ENCODE measurements around the gene MEIS2.

MEIS2 gene

GRCh38 chr15:37100109-37100965, at the start of gene MEIS2:
TSS of gene MEIS2 (minus strand) at chr15:37100549. CDS start at chr15:37099466, 1,083 bp downstream.
- no peak for DNase-seq

GRCh38 chr15:37149146-37149545, 48.8 kb upstream of the MEIS2 start:
- DNase-seq = no peak

- no peak for DNase-seq
These were observed 48.4 kb upstream of the MEIS2 start for GRCh38 chr15:37148714-37149113.

DNA sequence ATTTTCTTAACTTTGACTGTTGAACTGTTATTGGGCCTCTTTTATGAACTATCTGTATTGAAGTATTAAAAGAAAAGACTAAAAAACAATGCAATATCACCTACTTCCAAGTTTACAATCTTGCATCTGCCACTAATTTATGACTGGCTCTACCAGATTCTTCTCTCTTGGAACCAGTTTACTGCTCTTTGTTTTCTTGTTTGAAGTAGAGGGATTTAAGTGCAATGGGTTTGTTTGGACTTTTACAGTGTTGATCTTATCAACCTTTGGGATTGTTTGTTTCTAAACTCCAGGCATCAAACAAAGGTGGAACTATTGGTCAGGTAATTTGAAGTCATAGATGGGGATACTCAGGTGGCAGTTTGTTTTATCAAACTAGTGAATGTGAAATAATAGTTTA, 43.0 kb upstream of the MEIS2 start:
- DNase-seq = no peak

GRCh38 chr15:37142371-37142770, 42.0 kb upstream of the MEIS2 start:
- no peak for DNase-seq

DNA sequence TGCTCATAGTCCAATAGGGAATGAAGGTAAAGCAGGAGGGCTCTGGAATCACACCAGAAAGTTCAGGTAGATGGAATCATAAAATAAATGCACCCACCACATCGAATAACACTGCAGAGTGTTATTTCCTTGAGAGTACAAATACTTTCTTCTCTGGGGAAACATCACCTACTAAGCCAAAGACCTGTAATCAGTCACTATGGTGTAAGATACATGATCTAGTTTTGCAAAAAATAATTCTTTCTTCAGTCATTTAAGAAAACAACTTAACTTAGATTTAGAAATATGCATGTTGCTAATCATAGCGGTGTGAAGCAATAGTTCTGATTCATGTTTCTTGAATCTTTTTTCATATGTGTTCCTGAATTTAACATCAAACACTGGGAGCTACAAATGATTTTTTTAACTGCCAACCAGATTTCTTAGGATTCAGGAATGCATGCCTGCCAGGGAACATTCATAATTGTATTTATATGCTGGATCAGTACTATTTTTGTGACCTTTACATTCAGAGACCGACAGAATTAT, 40.2 kb upstream of the MEIS2 start:
- DNase-seq = no peak

DNA sequence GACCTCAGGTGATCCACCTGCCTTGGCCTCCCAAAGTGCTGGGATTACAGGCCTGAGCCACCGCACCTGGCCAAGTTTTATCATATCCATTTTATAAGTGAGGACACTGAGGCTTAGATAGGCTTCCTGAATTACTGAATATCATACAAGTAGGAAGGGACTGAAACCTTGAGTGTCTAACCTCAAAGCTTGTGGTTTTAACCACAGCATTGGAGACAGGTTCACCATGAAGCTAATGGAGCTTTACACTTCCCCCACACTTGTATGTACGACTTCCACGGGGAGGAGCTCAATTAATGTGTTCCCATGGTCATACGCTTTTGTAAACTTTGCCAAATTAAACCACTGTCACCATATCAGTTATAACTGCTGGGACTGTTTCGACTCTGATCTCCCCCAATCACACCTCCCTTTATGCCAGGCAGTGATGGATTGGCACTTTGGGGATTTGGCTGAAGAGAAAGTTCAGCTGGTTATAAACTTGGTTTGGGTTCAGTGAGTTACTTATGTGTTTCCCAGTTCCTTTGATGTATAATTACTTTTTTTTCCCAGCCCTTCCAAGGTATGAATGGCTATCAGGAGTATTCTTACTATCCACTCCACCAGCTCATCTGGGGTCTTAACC, 38.4 kb upstream of the MEIS2 start:
- DNase-seq = no peak

DNA sequence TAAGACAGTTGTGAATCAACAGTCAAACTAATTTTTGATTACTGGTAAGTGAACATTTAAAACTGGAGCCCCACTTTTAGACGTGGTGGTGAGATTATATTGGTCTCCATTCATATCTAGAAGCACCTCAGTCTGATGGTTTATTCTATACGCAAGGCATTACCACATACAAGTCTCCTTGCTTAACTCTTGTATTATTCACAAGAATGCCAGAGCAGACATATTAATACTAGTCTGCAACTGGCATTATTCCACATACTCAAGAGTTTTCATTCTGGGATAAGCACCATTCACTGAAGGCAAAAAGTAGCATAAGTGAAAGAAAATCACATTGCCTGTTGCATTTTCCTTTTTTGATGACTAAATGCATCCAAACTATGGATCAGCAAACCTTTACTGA, 36.9 kb upstream of the MEIS2 start:
- DNase-seq = no peak

DNA sequence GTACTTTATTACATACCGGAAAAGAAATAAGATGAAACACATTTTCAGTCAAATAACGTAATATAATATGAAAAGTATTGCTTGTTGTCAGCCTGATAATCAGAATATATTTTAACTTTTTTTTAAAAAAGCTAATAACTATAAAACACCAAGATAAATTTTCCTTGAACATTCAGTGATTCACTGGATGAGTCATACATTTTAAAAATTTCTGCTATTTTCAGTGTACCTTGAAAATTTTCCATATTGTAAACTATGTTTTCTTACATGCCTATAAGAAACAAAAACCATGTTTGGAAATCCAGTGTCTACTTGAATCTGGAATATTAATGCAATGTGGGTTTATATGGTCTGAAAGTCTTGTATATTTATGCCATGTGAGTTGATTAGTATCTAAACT, 36.3 kb upstream of the MEIS2 start:
- DNase-seq = no peak

- no peak for DNase-seq
These were observed 34.9 kb upstream of the MEIS2 start for GRCh38 chr15:37135225-37135624.

- DNase-seq = no peak
These were observed 34.4 kb upstream of the MEIS2 start for GRCh38 chr15:37134699-37135131.

DNA sequence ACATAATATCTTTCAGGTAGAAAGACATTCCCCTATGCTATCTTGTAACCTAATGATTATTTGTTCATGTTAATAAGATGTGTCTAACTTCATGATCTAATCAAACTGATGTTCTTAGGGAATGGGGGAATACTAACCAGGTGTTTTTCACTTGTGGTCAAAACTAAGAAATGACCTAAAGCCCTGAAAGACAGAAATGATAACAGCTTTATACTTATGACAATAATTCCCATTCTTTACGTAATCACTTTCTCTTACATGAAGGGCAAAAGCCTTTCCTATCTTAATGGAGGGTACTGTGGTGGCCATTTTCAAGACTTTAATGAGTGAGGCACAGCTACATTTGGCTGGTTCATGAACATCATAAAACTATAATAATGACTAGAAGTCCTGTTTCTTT, 33.9 kb upstream of the MEIS2 start:
- no peak for DNase-seq

DNA sequence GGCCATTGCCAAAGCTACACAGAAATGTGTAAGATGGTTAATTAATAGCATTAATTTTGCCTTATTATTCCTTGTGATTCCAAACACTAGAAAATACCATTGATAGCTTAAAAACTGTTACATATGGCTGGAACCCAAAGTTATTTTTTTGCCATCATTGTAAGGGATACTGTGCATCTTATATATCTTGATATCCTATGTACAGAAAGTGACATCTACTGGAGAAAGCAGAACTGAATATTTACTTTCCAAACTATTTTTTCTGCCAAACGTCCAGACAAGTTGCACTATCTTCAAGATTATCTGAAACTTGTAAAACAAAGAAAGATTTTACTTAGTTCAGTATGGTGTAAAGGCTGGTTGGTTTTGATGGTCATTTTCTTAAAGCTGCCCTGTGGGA, 33.3 kb upstream of the MEIS2 start:
- DNase-seq = no peak

DNA sequence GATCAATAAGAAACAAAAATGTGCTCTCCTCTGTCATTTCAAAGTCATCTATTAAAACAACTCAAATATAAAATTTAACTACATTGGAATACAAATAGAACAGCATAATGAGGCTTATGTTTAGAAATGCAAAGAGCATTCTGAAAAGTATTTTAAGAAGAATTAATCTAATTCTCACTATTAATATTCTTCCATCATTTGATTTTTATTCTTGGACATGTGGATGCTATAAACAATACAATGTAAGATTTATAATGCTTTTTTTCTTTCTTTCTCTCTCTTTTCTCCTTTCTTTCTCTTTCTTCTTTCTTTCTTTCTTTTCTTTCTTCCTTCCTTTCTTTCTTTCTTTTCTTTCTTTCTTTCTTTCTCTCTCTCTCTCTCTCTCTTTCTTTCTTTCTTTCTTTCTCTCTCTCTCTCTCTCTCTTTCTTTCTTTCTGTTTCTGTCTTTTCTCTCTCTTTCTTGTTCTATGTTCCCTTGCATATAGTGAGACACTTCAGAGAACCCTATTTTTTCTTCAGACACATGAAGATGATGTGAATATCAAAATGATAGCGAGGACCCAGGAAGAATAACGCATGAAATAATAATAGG, 32.6 kb upstream of the MEIS2 start:
- DNase-seq = no peak

DNA sequence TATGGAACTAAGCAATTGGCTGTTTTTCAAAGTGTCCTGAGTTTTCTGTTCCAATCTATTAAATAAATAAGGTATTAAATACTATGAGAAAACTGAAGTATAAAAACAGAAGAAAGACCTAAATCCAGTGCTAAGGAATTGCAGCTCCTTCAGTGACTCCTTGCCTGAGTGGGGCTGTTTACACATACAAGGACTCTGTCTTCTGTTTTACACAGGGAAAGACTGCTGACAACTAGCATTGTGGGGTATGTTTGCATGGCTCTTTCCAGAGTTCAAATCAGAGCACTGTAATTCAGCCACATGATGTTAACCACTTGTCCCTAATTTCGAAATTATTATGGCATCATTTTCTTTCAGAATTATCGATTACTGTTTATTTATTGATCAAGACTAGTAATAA, 31.3 kb upstream of the MEIS2 start:
- DNase-seq = no peak

GRCh38 chr15:37130356-37130755, 30.0 kb upstream of the MEIS2 start:
- DNase-seq = no peak

GRCh38 chr15:37125143-37125542, 24.8 kb upstream of the MEIS2 start:
- no peak for DNase-seq

GRCh38 chr15:37124331-37124730, 24.0 kb upstream of the MEIS2 start:
- no peak for DNase-seq

DNA sequence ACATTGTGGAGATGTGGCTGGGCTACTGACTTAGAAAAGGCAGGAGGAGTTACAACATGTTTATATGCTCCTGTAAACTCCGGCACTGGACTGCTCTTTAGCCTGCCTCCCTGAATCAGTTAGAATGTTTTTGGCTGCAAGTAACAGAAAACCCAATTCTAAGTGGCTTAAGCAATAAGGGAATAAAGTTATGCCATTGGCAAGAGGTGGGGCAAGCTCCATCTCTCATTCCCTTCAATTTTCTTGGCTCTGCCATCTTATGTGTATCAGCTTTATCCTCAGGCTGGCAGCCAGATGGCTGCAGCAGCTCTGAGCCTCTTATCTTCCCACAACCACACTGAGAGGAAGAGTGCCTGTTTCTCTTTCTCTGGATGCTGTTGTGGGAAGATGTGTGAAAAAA, 22.4 kb upstream of the MEIS2 start:
- DNase-seq = no peak

DNA sequence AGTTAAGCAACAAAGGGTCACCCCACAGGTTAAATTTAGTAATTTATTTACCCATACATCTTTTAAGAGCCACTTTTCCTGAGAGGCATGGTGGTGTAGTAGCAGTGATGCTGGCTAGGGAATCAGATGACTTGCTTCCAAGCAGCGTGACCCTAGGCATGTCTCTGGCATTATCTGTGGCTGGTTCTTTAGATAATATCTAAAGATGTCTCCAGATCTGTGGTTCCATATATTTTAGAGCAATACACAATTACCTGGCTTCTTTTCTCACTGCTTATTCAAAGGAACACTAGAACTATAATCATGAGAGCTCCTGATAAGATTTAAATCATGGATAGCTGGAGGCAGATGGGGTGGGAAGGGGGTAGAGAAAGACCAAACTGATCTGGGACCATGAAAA, 21.1 kb upstream of the MEIS2 start:
- DNase-seq = no peak

GRCh38 chr15:37117030-37117429, 16.7 kb upstream of the MEIS2 start:
- no peak for DNase-seq

DNA sequence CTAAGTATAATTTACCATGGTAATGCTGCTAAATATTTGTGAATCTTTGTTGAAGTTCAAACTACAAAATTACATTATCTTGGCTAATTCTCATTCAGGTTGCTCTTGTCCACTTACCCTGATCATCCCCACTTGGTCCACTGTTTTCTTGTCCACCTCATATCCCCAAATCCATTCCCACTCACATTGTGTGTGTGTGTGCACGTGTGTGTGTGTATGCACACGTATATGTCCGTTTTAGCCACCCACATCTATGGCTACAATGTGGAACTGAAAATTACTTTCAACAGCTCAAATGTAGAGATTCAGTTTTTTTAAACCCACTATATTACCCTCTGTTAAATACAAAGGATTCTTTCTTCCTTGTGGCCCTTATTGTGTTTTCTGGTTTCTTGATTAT, 15.2 kb upstream of the MEIS2 start:
- no peak for DNase-seq

DNA sequence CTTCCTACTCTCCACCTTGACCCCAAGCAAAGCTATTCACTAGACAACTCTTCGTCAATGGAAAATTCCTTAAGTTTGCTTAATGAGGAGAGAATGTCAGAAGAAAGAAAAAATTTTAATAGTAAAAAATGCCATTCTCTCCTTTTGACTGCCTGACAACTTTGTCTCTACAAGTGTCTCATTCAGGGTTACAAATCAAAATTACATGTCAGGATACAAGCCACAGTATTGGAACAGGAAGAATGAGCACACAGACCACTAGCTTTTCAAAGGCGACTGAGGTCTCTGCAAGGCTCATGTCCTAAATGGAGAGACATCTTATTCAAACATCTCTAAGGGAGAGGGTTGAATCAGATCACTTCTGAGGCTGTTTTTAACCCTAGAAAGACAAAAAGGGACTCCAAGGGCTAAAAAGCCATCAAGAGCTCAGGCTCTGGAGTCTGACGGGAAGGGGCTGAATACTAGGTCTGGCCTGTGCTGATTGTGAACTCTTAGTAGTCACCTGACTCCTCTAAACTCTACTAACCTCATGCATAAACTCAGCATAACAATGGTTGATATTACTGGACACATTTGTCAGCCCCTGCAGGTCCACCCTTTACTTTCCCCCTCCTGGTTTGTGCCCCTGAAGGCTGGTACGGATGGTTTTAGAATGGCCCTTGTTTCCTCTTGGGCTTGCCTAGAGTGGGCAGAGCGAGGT, 12.8 kb upstream of the MEIS2 start:
- DNase-seq = no peak
